Effector memory CD4-positive, alpha-beta T cell (primary cell): ENCODE data around the gene LAMC1.

Experiments used
- DNase-seq, 3 donors: peaks; one replicate each; pipeline ENCODE4 v3.0.0-alpha.2; 2020
- H3K27ac ChIP-seq: 2 replicates; pipeline ENCODE4 v1.7.0; 2013; ENCODE audit warnings: mild to moderate bottlenecking, low read length, moderate library complexity; ENCODE audit not compliant: insufficient read depth, poor library complexity, severe bottlenecking
- H3K27me3 ChIP-seq: replicated peaks from 2 replicates; pipeline ENCODE4 v1.7.0; 2013; ENCODE audit warnings: mild to moderate bottlenecking, low read length; ENCODE audit not compliant: insufficient read depth, control insufficient read depth, poor library complexity, severe bottlenecking
- H3K36me3 ChIP-seq: 2 replicates; pipeline ENCODE4 v1.7.0; 2013; ENCODE audit warnings: mild to moderate bottlenecking, low read length, moderate library complexity; ENCODE audit not compliant: control insufficient read depth, insufficient read depth
- H3K4me1 ChIP-seq: 2 replicates; pipeline ENCODE4 v1.7.0; 2013; ENCODE audit warnings: low read length, mild to moderate bottlenecking; ENCODE audit not compliant: control insufficient read depth, insufficient read depth, poor library complexity, severe bottlenecking
- H3K4me3 ChIP-seq: 2 replicates; pipeline ENCODE4 v1.7.0; 2013; ENCODE audit warnings: low read length, low read depth, mild to moderate bottlenecking; ENCODE audit not compliant: insufficient read depth, poor library complexity, severe bottlenecking
- H3K9me3 ChIP-seq: 2 replicates; pipeline ENCODE4 v1.7.0; 2013; ENCODE audit warnings: mild to moderate bottlenecking, low read length, moderate library complexity; ENCODE audit not compliant: control insufficient read depth

The LAMC1 gene

GRCh38 chr1:183195142-183195574 is 171.9 kb downstream of the LAMC1 start:
- Histone ChIP-seq H3K4me1 (peaks cover 4% of the 10 kb centered on the region), H3K4me3 (no peak overlapping the region), H3K27me3 (no peaks in the 10 kb centered on the region), H3K9me3 (no peaks in the 10 kb centered on the region), H3K27ac (no peak overlapping the region), H3K36me3 (no peaks in the 10 kb centered on the region)
- DNase-seq = no peak
